ENCODE results near the gene ASCC1.

DNA sequence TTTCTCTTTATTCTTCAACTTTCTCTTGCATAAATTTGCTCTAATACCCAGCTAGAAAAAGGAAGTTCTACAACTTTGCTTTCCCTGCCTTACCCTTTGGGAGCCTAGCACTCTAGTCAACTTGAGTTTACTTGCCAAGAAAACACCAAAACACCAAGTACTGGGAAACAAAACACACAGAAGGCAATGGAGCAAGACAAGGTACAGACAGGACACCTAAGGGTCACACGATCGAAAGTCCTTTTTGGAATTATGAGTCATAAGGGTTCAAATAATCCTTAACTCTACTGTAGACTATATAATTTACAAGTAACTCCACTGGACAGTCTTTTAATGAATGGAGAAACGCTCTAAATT, 42.8 kb downstream of the ASCC1 start:
- TF ChIP-seq, protein P1, sequence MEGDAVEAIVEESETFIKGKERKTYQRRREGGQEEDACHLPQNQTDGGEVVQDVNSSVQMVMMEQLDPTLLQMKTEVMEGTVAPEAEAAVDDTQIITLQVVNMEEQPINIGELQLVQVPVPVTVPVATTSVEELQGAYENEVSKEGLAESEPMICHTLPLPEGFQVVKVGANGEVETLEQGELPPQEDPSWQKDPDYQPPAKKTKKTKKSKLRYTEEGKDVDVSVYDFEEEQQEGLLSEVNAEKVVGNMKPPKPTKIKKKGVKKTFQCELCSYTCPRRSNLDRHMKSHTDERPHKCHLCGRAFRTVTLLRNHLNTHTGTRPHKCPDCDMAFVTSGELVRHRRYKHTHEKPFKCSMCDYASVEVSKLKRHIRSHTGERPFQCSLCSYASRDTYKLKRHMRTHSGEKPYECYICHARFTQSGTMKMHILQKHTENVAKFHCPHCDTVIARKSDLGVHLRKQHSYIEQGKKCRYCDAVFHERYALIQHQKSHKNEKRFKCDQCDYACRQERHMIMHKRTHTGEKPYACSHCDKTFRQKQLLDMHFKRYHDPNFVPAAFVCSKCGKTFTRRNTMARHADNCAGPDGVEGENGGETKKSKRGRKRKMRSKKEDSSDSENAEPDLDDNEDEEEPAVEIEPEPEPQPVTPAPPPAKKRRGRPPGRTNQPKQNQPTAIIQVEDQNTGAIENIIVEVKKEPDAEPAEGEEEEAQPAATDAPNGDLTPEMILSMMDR (conservative IDR thresholded peaks at IDR 0.05 in 1 of 2, IDR thresholded peaks at IDR 0.05 in 1 of 2; ENCODE audit: low read depth in 1 of 2, low read length in 2 of 2), result no peak
- TF ChIP-seq EZH2 (IDR thresholded peaks at IDR 0.05; ENCODE audit: low read length, missing control alignments), result no peak
